ENCODE results near the gene MARK2.
"Not testable (repeated sequence)": the region's sequence is repeated elsewhere in the genome, so short reads cannot be mapped to it uniquely, and the experiment has no call there.

The MARK2 gene

DNA sequence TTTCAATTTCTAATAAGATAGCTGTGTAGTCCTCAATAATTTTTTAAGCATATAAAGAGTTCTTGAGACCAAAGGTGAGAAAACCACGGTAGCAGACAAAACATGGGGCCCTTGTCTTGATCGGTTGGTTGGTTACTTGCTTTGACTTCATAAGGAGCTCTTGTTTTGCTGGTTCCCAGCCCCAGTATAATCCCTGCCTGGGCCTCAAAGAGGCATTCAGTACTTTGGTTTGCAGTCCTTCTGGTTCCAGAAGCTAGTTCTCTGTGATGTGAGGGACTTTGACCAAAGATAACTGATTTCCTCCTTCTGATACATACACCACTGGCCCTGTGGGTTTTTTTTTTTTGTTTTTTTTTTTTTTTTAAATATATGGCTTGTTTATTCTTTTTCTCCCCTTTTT, 17.1 kb downstream of the MARK2 start:
- Histone ChIP-seq H3K4me3 (ENCODE audit: low read depth in 1 of 2, low read length in 2 of 2) (no peak overlapping the region), H3K36me3 (ENCODE audit: control insufficient read depth in 1 of 2, insufficient read depth in 2 of 2, low read length in 2 of 2) (peaks cover 0 to under 1% of the 10 kb centered on the region in 2 donors), H3K27me3 (ENCODE audit: low read depth, low read length) (no peaks in the 10 kb centered on the region), H3K27ac (ENCODE audit: low read length) (no peak overlapping the region), H3K4me1 (ENCODE audit: control insufficient read depth in 1 of 2, insufficient read depth in 2 of 2, low read length in 2 of 2) (peaks cover 7 to 13% of the 10 kb centered on the region in 2 donors), H3K9me3 (ENCODE audit: control insufficient read depth in 1 of 2, low read length in 2 of 2) (no peaks in the 10 kb centered on the region)

DNA sequence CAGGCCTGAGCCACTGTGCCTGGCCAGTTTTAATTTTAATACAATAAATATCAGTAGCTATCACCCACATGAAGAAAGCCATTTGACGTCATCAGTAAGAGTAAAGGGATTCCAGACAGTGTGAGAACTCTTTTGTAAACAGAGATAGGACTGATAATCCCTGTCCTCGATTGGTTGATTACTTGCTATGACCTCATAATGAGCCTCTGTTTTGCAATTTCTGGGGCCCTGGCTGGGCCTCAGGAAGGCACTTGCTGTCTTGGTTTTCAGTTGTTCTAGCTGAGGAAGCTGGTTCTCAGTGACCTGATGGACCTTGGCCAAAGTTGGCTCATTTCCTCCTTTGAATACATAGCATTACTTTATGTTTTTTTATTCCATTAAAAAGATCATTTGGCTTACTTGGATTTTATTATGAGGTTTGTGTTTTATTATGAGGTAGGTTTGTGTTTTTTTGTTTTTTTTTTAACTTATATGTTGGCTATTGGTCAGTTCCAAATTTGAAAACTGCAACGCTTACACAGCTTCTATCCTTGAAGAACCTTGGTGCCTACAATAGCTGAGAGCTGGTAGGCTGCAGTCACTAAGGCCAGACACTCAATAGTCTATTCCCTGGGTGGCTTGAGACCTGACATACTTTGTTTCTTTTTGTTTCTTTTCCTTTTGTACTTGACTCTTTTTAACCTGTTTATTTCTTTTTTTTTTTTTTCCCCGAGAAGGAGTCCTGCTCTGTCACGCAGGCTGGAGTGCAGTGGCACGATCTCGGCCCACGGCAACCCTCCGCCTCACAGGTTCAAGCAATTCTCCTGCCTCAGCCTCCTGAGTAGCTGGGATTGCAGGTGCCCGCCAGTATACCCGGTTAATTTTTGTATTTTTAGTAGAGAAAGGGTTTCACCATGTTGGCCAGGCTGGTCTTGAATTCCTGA, 20.0 kb downstream of the MARK2 start:
- H3K4me3 ChIP-seq (ENCODE audit: low read depth in 1 of 2, low read length in 2 of 2), result no peak overlapping the region
- H3K27ac ChIP-seq (ENCODE audit: low read length), result peak overlapping the region; percentile 16
- H3K36me3 ChIP-seq (ENCODE audit: control insufficient read depth in 1 of 2, insufficient read depth in 2 of 2, low read length in 2 of 2), result peaks cover 6% of the 10 kb centered on the region in 2 donors
- H3K9me3 ChIP-seq (ENCODE audit: control insufficient read depth in 1 of 2, low read length in 2 of 2), result no peaks in the 10 kb centered on the region
- H3K27me3 ChIP-seq (ENCODE audit: low read depth, low read length), result no peaks in the 10 kb centered on the region
- peaks cover 0 to 5% of the 10 kb centered on the region in 2 donors for H3K4me1 ChIP-seq (ENCODE audit: control insufficient read depth in 1 of 2, insufficient read depth in 2 of 2, low read length in 2 of 2)

DNA sequence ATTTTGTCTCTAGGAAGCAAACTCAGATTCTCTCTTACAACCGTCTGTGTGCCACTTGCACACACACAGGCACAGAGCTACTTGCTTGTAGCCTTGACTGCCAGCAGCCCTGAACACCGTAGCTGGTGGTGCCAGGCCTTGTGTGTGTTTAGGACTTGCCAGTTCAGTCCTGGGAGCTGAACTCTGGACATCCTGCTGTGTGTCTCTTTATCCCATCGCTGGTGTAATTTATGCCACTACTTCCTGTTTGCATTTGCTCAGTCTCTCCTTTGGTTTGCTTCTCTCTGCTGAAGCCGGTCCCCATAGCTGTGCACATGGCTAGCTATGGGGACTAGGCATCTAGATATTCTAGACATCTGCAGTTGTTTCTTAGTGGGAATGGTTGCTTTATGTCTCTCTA, 24.0 kb downstream of the MARK2 start:
- Histone ChIP-seq H3K27ac (ENCODE audit: low read length) (peak overlapping the region; percentile 30), H3K9me3 (ENCODE audit: control insufficient read depth in 1 of 2, low read length in 2 of 2) (no peaks in the 10 kb centered on the region), H3K36me3 (ENCODE audit: control insufficient read depth in 1 of 2, insufficient read depth in 2 of 2, low read length in 2 of 2) (peaks cover 6% of the 10 kb centered on the region in 2 donors), H3K4me3 (ENCODE audit: low read depth in 1 of 2, low read length in 2 of 2) (no peak overlapping the region), H3K4me1 (ENCODE audit: control insufficient read depth in 1 of 2, insufficient read depth in 2 of 2, low read length in 2 of 2) (peaks cover 0 to 12% of the 10 kb centered on the region in 2 donors), H3K27me3 (ENCODE audit: low read depth, low read length) (no peaks in the 10 kb centered on the region)

DNA sequence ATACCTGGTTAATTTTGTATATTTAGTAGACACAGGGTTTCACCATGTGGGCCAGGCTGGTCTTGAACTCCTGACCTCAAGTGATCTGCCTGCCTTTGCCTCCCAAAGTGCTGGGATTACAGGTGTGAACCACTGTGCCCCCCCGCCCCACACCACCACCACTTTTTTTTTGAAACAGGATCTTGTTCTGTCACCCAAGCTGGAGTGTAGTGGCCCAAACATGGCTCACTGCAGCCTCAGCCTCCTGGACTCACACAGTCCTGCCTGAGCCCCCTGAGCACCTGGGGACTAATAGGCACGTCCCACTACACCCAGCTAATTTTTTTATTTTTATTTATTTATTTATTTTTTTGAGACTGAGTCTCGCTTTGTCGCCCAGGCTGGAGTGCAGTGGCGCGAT, 24.7 kb downstream of the MARK2 start:
- peaks cover 5 to 16% of the 10 kb centered on the region in 2 donors for H3K4me1 ChIP-seq (ENCODE audit: control insufficient read depth in 1 of 2, insufficient read depth in 2 of 2, low read length in 2 of 2)
- not testable (repeated sequence) for H3K27ac ChIP-seq (ENCODE audit: low read length); H3K9me3 ChIP-seq (ENCODE audit: control insufficient read depth in 1 of 2, low read length in 2 of 2)

DNA sequence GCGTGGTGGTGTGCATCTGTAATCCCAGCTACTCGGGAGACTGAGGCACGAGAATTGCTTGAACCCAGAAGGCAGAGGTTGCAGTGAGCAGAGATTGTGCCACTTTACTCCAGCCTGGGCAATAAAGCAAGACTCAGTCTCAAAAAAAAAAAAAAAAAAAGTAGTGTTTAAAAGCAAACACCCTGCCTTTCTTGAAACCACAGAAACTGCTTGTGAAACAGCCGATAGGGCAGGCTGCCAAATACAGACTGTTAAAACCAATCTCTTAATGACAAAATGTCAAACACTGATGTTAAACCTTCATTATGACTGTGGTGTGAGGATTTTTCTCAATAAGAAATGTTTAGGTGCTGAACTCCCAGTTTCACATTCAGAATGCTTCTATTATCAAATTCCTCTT, 27.3 kb downstream of the MARK2 start:
- Histone ChIP-seq H3K4me3 (ENCODE audit: low read depth in 1 of 2, low read length in 2 of 2) (no peak overlapping the region), H3K27ac (ENCODE audit: low read length) (no peak overlapping the region), H3K9me3 (ENCODE audit: control insufficient read depth in 1 of 2, low read length in 2 of 2) (no peaks in the 10 kb centered on the region), H3K36me3 (ENCODE audit: control insufficient read depth in 1 of 2, insufficient read depth in 2 of 2, low read length in 2 of 2) (peaks cover 6% of the 10 kb centered on the region in 2 donors), H3K27me3 (ENCODE audit: low read depth, low read length) (no peaks in the 10 kb centered on the region), H3K4me1 (ENCODE audit: control insufficient read depth in 1 of 2, insufficient read depth in 2 of 2, low read length in 2 of 2) (peaks cover 21 to 38% of the 10 kb centered on the region in 2 donors)

More for the DNA sequence above, 24.7 kb downstream of the MARK2 start:
- H3K27me3 ChIP-seq (ENCODE audit: low read depth, low read length); H3K36me3 ChIP-seq (ENCODE audit: control insufficient read depth in 1 of 2, insufficient read depth in 2 of 2, low read length in 2 of 2); H3K4me3 ChIP-seq (ENCODE audit: low read depth in 1 of 2, low read length in 2 of 2): not testable (repeated sequence)

DNA sequence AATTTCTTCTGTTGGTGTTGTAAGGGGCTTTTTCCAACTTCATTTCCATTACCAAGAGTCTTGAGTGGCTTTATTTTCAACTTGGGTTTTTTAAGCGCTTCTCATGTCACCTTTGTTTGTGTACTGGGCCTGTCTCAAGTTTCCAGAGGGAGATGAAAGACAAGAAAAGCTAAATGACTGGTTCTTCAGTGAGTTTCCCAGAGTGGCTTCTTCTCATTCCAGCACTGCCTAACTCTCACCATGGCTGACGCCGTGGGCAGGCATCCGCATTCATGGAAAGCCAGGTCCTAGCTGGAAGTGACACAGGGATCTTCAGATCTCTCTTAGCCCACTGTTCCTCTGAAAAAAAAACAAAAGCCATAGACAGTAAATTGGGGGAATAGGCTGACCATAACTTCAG, 28.6 kb downstream of the MARK2 start:
- Histone ChIP-seq H3K9me3 (ENCODE audit: control insufficient read depth in 1 of 2, low read length in 2 of 2) (no peaks in the 10 kb centered on the region), H3K27ac (ENCODE audit: low read length) (no peak overlapping the region), H3K36me3 (ENCODE audit: control insufficient read depth in 1 of 2, insufficient read depth in 2 of 2, low read length in 2 of 2) (no peaks in the 10 kb centered on the region), H3K4me1 (ENCODE audit: control insufficient read depth in 1 of 2, insufficient read depth in 2 of 2, low read length in 2 of 2) (peaks cover 29 to 50% of the 10 kb centered on the region in 2 donors), H3K27me3 (ENCODE audit: low read depth, low read length) (no peaks in the 10 kb centered on the region), H3K4me3 (ENCODE audit: low read depth in 1 of 2, low read length in 2 of 2) (no peak overlapping the region)

DNA sequence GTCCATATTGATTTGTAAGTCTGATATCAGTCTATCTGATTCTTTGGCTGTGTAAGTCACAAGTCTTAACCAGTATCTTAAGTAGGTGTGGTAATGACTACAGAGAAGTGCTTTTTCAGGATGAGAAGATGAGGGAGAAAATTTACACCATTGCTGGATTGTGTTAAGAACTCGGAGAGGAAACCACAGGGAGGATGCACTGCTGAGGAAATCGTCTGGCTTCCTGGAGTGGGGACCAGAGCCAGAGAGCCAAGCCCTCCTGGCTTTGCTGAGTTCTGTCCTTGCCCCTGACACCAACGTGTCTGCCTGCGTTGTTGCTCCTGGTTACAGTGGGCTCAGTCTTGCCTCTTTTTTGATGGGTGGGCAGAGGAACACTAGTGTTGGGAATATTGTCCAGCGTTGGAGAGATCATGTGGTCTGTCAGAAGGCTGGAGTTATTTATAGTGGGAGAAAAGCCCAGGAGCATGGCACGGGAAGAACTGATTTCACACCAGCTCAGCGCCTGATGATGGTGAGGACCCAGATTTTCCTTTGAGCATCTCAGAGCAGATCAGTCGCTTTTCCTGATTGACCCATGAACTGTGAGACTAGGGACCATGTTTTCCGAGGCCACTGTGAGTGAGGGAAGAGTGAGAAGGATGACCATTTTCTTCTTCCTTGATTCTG, 29.6 kb downstream of the MARK2 start:
- Histone ChIP-seq H3K36me3 (ENCODE audit: control insufficient read depth in 1 of 2, insufficient read depth in 2 of 2, low read length in 2 of 2) (no peaks in the 10 kb centered on the region), H3K27ac (ENCODE audit: low read length) (no peak overlapping the region), H3K4me3 (ENCODE audit: low read depth in 1 of 2, low read length in 2 of 2) (no peak overlapping the region), H3K27me3 (ENCODE audit: low read depth, low read length) (no peaks in the 10 kb centered on the region), H3K9me3 (ENCODE audit: control insufficient read depth in 1 of 2, low read length in 2 of 2) (no peaks in the 10 kb centered on the region), H3K4me1 (ENCODE audit: control insufficient read depth in 1 of 2, insufficient read depth in 2 of 2, low read length in 2 of 2) (peaks cover 30 to 59% of the 10 kb centered on the region in 2 donors)

DNA sequence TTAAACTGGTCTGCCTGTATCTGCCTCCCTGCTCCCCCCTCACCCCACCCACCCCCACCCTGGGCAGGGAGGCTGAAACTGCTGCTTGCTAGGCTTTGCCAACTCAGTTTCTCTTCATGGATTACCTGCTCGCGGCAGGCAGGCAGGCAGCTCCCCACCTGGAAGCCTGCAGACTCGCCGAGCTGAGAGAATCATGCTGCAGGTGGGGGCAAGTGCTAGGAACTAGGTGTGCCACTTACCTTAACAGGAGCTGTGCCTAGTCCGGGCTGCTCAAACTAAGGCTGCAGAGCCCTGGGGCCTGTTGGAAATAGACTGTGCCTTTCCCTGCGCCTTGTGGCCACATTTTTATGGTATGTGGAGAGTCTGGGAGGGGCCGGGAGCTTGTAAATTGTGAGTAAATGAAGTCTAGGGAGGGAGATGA, 30.3 kb downstream of the MARK2 start:
- Histone ChIP-seq H3K27ac (ENCODE audit: low read length) (no peak overlapping the region), H3K4me3 (ENCODE audit: low read depth in 1 of 2, low read length in 2 of 2) (no peak overlapping the region), H3K9me3 (ENCODE audit: control insufficient read depth in 1 of 2, low read length in 2 of 2) (no peaks in the 10 kb centered on the region), H3K27me3 (ENCODE audit: low read depth, low read length) (no peaks in the 10 kb centered on the region), H3K4me1 (ENCODE audit: control insufficient read depth in 1 of 2, insufficient read depth in 2 of 2, low read length in 2 of 2) (peaks cover 30 to 65% of the 10 kb centered on the region in 2 donors), H3K36me3 (ENCODE audit: control insufficient read depth in 1 of 2, insufficient read depth in 2 of 2, low read length in 2 of 2) (no peaks in the 10 kb centered on the region)

DNA sequence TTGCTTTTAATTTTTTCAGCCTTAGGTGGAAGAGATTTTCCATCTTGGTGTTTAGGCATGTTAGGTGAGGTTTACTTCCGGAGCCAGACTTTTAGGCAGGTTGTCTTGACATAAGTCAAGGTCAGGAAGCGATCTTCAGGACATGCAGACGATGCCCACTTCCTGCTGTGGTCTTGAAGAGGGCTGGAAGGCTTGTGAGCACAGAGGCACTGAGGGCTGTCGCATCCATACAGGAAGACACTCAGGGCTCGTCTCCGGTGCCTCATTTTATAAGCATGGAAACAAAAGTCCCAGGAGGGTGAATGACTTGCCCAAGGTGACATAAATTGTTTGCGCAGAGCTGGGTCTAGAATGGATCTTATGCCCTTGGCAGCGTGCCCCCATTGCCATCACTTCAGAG, 30.8 kb downstream of the MARK2 start:
- Histone ChIP-seq H3K4me3 (ENCODE audit: low read depth in 1 of 2, low read length in 2 of 2) (no peak overlapping the region), H3K4me1 (ENCODE audit: control insufficient read depth in 1 of 2, insufficient read depth in 2 of 2, low read length in 2 of 2) (peaks cover 30 to 71% of the 10 kb centered on the region in 2 donors), H3K9me3 (ENCODE audit: control insufficient read depth in 1 of 2, low read length in 2 of 2) (no peaks in the 10 kb centered on the region), H3K27me3 (ENCODE audit: low read depth, low read length) (no peaks in the 10 kb centered on the region), H3K36me3 (ENCODE audit: control insufficient read depth in 1 of 2, insufficient read depth in 2 of 2, low read length in 2 of 2) (no peaks in the 10 kb centered on the region), H3K27ac (ENCODE audit: low read length) (no peak overlapping the region)

DNA sequence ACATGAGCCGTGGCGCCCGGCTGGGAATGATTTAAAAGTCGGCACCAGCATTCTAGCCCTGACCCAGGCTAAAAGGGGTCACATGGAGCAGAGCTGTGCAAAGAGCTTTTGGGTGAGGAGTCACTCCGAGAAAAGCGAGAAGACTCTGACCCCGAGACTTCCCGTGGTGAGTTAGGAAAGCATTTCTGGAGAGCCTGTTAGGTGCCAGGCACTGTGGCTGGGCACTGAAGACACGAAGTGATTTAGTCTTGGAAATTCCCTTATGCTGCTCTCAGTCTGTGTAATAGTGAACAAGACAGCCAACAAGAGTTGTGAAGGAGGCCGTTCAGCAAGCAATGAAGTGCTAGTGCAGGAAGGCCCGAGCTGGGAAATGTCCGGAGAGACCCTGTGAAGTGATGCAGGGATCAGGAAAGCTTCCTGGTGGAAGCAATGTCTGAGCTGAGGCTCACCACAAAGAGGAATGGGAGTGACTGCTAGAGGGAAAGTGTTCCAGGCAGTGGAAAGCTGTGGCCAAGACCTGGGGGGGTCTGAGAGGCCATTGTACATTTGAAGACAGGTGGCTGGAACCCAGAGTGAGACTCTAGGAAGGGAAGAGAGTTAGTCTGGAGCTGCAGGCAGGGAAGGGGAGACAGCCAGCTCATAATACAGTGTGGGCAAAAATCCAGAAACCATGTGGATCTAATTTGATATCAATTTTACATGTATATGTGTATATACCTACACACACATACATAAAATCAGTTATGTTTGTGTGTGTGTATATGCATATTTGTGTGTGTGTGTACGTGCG, 31.6 kb downstream of the MARK2 start:
- no peak overlapping the region for H3K4me3 ChIP-seq (ENCODE audit: low read depth in 1 of 2, low read length in 2 of 2)
- no peaks in the 10 kb centered on the region for H3K27me3 ChIP-seq (ENCODE audit: low read depth, low read length)
- H3K36me3 ChIP-seq (ENCODE audit: control insufficient read depth in 1 of 2, insufficient read depth in 2 of 2, low read length in 2 of 2), result peaks cover under 1 to 3% of the 10 kb centered on the region in 2 donors
- no peaks in the 10 kb centered on the region for H3K9me3 ChIP-seq (ENCODE audit: control insufficient read depth in 1 of 2, low read length in 2 of 2)
- peak overlapping the region; percentile 27 for H3K27ac ChIP-seq (ENCODE audit: low read length)
- peaks cover 30 to 68% of the 10 kb centered on the region in 2 donors for H3K4me1 ChIP-seq (ENCODE audit: control insufficient read depth in 1 of 2, insufficient read depth in 2 of 2, low read length in 2 of 2)
